Activated CD4-positive, alpha-beta T cell treated with anti-CD3 and anti-CD28 coated beads, Interleukin-2, Interleukin-6, amounts not matched to agents 100 ng/mL and 50 ng/mL, durations not matched to agents 16 hours and 8 hours (primary cell): ENCODE results near the gene SLX9.

Source experiments
- DNase-seq: peaks from one replicate; pipeline ENCODE4 v3.0.0-alpha.2; 2020

SLX9 gene

DNA sequence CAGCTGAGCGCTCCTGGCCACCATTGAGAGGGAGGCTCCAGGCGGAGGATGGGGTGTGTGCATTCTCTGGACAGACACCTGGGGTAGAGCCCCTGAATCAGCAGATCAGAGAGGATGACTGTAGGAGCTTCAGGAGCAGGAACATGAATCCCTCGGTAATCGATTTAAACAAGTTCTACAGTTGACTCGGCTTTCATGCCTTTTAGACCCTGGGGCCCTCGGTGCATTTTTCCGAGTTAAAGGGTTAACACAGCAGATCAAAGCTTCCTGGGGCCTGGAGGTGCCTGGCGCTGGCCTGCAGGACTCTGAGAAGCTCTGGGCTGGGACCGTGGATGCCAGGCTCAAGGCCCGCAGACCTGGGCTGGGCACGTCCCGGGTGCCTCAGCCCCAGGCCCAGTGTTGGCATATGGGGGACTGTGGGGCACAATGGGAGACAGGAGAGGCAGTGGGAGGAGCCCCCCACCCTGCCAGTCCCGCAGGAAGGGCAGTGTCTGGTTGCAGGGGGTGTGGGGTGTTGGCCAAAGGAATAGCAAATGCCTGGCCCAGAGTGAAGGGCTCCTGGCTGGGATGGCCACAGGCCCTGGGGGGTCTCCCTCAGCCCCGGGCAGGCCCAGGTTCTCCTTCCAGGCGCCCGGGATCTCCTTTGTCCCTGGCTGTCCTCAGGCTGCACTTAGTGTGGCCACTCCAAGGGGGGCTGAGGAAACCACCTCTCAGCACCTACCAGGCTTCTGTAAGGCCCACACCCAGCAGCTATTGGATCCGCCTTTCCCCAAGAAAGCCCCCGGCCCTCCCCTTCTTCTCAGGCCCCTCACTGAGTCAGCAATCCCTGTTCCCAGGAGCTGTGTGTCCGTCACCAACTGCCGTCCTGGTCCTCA, 40.1 kb downstream of the SLX9 start:
- no peak for DNase-seq

DNA sequence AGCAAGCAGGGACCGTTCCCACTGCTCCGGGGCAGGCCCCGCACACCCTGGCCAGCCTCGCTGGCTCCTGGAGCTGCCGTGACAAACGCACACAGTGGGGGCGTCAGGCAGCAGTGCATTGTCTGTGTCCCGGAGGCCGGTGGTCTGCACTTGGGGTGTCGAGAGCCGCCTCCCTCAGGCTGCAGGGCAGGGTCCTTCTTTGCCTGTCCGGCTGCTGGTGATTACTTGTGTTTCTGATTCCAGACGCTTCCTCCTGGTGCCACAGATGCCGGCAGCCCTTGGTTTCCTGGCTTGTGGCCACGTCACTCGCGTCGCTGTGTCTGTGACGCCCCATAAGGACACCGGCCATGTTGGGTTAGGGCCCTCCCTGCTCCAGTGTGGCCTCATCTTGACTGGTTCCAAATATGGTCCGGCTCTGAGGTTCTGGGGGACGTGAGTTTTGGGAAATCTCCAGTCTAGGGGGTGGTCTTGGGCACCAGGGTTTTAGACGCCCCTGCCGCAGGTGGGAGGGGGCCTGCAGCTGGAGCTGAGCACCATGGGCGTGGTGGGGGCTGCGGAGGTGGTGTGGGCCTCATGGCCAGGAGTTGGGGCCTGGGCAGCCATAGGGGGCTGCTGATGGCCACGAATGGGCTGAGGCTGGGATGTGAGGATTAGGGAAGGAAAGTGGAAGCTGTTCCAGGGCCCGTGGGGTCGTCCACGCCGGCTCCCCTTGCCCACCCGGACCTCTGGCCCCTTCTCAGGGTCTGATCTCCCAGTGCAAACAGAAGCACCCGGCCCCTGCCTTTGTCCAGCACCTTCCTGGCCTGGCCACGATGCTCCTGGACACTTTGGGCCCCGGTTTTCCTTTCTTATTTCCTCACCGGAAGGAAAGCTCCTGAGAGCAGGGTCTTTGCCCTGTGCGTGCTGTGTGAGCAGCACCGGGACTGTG, 41.0 kb downstream of the SLX9 start:
- DNase-seq, result no peak

DNA sequence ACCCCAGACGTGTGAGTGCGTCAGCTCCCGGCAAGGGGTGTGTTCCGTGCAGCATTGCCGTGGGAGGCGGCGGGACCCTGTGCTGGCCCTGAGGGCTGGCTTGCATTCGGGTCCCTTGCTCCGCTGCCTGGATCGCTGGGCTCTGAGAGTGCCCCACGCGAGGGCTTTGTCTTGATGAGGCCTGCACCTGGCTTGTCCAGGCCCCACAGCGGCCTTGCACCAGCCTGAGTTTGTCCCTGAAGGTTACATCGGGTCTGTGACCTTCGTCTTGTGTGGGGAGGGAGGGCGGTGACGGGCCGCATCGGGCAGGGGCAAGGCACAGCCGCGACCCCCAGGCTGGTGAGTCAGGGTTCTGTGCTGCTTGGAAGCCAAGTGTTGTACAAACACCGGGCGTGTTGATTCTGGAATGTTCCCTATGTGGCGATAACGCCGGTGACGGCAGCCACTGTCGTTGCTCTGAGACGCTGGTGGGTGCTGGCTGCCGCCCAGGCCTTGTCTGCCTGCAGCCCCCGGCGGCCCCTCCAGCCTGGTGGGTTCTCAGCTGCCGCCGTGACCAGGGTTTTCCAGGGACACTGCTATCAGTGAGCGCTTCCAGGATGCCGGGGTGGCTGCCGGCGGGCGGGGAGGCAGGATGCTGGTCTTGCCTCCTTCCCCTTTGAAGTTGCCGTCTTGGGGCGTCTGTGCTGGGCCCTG, 42.9 kb downstream of the SLX9 start:
- no peak for DNase-seq

DNA sequence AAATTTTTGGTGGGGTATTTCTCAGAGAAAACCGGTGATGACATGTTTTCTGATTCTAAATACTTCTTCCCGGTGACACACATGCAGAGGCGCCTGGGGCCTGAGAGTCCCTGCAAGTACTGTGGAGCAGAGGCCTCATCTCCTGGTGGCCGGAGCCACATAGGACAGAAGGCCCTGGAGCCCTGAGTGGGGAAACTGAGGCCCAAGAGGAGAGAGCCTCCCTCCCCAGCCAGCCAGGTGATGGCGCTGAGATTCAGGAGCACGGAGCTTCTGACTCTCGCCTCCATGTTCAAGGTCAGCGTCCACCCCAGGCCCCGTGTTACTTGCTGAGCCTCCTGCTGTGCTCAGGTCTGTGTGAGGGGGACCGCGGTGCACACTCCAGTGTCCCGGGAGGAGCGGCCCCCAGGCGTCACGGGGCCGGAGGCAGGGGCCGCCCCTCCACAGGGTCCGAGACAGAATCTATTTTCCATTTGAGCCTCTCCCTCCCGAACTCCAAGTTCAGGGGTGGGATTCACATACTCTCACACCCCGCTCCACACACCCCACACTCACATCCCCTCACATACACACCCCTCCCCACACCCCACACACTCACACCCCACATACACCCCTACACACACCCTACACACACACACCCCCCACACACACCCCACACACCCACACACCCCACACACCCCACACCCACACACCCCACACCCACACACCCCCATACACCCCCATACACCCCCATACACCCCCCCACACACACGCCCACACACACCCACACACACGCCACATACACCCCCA, 43.8 kb downstream of the SLX9 start:
- DNase-seq, result no peak

DNA sequence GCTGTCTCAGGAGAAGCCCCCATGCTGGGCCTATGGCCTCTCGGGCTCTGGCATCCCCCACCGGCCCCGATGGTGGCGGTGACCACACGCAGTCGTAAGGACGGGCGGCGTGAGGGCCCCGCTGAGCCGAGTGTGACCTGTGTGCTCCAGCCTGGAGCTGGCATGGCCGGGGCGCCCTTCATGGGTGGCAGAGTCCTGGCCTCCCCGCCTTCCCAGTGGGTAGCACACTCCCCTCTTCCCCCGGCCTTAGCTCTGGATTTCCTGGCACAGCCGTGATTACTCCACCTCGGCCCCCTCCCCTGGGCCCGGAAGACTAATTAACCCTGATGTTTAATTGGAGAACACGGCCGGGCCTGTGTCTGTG, 44.6 kb downstream of the SLX9 start:
- DNase-seq, result no peak

DNA sequence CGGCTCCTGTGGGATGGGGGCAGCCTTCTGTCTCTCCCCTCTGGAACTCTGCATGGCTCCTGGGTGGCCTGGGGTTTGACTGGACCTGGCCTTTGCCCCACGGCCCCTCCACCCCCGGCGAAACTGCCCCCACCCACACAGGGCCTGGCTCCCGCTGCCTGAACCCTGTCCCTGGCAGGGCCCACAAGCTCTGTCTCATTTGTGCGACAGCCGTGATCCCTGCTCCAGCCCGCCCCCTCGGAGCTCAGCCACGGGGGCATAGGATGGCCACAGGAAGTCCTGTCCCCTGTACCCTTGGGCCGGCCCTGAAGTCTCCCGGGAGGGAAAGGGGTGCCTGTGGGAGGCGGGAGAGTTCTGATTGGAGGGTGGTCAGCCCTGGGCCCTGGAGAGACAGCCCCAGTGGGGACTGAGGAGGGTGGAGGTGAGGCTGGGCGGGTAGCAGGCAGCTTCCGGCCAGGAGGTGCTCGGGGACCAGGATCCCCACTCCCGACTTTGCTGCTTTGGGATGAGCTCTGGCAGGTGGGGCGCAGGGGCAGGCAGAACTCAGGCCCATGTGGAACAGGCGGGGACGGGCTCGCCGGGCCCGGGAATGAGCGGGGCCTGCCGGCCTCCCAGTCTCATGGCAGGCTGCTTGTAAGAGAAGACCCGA, 45.1 kb downstream of the SLX9 start:
- no peak for DNase-seq

DNA sequence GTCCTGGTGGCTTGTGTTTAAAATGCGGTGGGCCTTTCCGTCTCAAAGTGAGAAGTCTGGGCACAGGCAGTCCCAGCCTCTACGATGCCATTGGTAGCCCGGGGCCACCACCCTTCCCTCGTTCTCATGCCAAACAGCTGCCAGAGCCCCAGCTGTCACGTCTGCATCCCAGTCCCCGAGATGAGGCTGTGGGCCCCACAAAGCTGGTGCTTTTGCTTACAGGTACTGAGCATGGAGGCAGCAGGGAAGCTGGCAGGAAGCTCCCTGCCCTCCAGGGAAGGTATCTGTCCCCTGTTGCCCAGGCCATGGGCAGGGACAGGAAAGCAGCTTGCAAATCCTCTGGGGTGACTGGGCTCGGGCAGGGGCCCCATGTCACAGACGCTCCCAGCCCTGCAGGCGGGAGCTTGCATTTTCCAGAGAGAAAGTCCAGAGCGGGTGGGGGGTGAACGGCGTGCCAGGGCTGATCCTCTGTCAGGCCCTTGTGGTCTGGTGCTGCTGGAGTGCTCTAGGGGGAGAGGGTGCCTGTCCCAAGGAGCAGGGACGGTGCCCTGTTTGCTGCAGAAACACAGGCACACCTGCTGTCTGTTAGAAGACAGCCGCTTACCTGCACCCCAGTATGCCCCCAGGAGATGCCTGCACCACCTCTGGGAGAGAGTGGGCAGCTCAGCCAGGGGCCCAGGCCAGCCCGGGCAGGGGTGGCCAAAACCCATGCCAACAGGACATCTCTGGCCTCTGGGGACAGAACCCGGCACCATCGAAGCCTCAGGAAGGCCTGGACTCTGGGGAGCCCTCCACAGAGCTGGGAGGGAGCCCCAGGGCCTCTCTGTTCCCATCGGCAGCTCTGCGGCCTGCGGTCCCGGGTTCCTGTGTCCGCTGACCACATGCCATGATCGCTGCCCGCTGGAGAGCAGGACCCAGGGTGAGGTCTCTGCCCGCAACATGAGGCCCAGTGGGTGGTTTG, 45.9 kb downstream of the SLX9 start:
- DNase-seq, result no peak

DNA sequence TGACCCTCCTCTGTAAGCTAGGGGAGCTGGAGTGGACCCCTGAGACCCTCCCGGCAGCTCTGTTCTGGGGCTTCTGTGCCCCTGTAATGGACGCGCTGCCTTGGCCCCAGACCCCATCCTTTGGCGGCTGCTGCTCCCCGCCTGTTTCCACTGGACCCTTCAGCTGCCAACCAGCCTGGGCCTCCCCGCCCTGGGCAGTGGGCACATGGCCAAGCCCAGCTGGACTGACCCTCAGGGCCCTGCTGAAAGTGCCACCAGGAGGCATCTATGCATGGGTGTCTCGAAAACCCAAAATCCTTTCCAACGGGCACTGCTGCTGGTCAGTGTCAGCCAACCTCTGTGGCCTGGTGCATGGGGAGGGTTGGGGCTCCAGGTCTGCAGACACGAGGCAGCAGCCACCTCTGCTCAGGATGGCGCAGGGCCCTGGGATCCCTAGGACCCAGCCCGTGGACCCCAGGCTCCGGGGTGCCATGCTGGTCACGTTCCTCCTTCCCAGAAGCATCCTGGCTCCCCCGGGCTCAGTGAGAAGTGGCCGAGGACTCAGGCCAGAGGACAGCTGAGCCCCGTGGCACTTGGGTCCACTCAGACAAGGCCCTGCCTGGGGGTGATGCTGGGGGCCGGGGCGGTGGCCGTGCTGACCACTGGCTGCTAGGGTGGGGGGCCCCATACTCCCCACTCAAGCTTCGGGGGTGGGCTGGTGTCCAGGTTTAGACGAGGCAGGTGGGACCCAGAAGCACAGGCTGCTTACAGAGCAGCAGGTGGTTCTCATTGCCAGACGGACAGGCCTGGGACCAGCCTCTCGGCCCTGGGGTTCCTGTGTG, 46.9 kb downstream of the SLX9 start:
- no peak for DNase-seq

DNA sequence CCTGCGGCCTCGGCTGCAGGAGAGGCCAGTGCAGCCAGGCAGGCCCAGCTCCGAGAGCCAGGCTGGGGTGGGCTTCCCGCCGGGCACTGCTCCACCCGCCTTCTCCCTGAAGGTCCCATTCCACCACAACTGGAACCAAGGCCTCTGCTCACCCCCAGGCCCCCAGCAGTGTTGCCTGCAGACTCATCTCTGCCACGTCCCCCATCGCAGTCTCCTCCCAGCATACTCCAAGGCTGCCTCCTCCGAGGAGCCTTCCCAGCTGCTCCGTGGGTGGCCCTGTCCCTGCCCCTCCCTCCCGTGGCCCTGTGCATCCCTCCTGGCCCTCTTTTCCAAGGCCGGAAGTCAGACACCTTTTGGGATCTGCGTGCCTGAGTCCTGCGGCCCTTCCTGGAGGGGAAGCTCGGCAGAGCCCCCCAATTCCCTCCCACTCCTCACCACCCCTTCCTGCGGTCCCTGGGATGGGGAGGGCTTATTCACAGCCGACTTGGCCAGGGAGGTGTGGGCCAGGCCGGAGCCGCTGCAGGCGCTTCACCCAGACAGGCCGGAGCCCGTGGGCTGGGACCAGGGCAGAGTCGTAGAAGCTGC, 47.6 kb downstream of the SLX9 start:
- no peak for DNase-seq

DNA sequence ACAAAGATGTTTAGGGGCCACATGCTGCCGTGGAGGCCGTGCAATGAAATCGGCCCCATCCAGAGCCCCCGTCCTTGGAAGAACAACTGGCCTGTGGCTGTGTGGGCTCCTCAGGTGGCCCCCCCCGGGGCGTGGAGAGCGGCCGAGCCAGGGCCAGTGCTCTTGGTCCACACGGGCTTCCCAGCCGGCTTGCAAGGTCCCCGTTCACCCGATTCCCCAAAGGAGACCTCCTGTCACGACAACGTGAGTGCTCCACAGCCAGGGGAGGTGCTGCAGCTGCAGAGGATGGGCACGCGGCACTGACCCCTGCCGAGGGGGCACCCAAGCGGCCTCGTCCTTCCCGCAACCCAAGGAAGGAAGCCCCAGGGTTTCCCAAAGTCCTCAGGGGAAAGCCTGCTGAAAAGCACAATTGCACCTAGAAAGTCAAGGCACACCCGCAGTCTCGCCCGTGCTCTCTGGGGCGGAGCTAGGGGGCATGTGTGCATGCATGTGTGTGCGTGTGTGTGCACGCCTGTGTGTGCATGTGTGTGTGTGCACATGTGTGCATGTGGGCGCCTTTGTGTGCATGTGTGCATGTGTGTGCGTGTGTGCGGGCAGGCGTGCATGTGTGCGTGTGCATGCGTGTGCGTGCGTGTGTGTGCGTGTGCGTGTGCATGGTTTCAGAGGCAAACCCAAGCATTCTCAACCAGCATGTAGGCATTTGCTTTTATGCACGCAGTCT, 48.2 kb downstream of the SLX9 start:
- no peak for DNase-seq

DNA sequence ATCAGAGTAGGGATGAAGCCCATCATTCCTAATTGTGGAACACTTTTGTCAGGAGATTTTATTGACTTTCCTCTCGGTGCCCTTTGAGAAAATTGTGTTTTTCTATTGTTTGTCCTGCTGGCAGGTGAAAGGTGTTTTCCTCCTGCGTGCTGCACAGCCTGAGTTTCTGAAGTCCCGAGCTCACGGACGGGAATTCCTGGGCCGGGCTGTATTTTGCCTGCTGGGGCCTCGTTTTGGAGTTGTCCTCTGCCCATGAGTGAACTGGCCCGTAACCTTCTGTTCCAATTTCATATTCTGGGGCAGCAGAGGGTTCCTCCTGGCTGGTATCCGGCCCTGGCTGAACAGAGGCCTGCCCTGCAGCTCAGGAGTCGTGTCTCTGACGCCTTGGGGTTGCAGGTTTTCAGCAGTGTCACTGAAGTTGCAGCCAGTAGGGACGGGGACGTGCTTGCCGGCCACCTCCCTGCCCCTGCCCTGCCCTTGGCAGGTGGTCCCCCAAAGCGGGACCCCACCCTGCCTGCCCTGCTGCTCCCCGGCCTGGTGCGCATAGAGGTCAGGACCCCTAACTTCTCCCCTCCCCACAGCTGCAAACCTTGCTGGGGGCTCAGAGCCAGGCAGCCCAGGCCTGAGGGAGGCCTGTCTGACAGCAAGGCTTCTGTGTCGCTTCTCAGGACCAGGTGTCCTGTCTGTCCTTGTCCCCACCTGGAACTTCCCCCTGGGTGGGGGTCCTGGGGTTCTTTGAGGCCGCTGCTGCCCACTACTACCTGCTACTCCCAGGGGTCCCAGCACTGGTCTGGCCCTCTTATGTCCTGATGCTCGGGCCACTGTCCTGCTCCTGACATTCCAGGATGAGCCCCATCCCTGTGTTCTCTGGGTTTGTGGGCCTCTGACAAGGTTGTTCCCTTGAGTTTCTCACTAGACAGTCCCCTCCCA, 49.0 kb downstream of the SLX9 start:
- DNase-seq, result no peak

DNA sequence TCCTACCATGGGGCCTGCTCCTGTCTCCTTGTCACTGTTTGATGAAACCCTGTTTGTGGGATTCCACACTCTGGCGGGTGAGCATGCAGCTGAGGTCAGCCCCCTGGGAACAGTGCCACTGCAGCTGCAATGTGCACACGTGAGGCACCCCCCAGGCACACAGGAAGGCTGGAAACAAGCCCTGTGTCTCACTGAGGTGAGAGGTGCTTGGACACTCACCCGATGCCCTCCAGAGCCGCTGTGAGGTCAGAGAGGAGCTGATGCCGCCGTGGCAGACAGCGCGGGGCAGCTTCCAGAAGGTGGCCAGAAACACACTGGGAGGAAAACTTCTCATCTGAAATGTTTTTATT, 49.7 kb downstream of the SLX9 start:
- DNase-seq, result no peak

DNA sequence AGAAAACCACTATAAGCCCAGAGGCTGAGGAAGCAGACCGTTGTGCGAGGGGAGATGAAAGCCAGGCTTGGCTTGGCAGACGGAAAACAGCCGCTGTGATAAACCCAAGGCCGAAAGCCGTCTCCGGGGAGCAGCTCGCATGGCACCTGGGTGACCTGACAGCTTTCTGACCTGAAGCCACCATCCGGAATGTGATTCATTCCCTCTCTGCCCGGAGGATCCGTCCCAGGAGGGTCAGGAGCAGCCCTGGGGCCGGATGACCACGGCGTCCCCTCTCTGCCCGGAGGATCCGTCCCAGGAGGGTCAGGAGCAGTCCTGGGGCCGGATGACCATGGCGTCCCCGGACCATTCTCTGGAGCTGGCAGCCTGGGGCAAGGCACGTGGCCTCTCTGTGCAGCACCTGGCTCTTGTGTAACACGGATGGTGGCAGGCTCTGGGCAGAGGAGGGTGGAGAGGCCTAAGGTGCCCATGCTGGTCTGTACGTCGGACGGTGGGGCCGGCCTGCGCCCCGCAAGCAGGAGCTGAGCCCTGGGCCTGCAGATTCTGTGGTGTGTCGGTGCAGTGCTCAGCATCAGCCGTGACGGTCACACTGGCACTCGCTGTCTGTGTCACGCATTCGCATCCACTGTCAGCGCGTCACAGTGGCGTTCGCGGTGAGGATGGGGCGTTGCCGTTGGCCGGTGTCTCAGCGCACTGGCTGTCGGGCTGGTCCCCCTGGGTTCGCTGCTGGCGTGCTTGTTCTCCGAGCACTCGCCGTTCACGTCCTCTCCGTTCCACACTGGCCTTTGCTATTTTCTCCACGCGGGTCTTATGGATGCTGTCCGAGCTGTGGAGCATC, 50.3 kb downstream of the SLX9 start:
- no peak for DNase-seq

DNA sequence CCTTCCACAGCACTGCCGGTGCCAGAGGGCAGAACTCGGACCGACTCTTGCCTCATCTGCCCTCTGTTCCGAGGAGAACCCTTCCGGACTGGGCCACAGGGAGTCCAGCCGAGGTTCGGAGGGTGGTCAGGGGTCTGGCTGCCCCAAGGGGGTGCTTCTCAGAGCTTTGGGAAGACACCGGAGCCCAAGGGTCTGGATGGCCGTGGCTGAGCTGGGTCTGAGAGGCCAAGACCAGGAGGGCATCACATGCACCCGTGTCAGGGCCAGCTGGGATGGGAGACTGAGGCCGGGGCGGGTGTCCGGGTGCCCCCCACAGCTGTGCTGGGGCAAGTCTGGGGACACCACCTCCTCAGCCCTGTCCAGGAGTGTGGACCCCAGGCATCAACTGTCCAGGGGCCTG, 51.1 kb downstream of the SLX9 start:
- no peak for DNase-seq

DNA sequence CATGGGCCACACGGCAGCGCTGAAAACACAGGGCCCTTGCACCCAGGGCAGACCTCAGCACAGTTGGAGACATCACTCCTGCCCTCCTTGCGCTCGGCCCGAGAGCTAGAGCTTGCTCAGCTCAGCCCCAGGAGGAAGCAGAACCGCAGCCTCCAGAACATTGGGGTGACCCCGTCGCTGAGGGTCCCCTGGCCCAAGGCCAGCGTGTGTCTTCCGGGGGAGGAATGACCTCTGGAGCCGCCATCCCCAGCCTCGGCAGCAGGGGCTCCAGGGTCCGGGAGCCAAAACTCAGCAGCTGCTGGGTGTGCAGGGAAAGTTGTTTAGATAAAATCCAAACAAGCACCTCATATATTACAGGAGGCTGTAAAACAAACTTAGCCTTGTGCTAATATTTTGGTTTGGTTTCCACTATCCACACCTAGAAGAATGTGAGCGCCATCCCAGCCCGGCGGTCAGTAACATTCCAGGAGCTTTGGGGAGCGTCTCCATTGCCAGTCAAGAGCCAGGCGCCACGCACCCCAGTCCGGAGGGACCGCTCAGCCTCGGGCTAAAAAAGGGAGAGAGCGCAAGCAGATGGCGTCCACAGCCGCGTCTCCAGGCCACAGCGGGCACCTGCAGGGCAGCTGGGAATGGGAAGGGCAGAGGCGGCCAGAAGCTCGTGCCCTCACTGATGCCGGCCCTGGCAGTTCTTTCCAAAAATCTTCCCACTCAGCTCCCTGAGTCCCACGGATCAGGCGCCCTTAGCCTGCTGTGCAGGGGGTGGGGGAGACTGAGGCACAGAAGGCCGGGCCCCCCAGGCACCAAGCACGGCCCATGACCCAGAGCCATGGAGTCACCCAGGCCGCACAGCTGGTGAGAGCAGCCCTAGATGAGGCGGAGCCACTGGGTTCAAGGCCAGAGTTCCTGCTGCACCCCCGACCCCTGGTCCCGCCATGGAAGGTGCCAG, 52.0 kb downstream of the SLX9 start:
- no peak for DNase-seq

DNA sequence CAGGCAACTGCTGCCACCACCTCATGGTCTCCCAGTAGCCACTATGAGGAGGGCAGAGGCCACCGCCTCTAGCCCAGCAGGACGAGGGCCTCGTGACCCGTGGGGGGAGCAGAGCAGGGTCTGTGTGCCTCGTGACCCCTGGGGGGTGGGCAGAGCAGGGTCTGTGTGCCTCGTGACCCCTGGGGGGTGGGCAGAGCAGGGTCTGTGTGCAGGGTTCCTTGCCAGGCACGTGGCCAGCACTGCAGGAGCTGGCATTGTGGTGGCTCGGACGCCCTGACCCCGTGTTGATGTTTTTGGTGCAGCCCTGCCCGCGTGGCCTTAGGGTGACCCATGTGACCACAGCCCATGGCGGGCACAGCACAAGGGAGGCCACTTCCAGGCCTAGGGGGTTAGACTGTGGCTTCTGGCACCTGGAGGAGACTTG, 52.8 kb downstream of the SLX9 start:
- DNase-seq, result no peak
